ENCODE measurements around the gene PLEKHD1.

GRCh38 chr14:69500096-69500495 is 15.6 kb downstream of the PLEKHD1 start:
- no peak for TF ChIP-seq REST (IDR thresholded peaks at IDR 0.05; ENCODE audit: low read depth)
- TF ChIP-seq YY1 (IDR thresholded peaks at IDR 0.05; ENCODE audit: low read depth), result no peak
- no peak for TF ChIP-seq CEBPB (IDR thresholded peaks at IDR 0.05)
- TF ChIP-seq USF1 (IDR thresholded peaks at IDR 0.05), result no peak
- no peak for TF ChIP-seq FOXM1 (IDR thresholded peaks at IDR 0.05; ENCODE audit: borderline replicate concordance, low read depth)
- TF ChIP-seq TAF1 (IDR thresholded peaks at IDR 0.05; ENCODE audit: low read depth), result no peak
- no peak for TF ChIP-seq NFIC (IDR thresholded peaks at IDR 0.05)
- TF ChIP-seq RAD21 (IDR thresholded peaks at IDR 0.05; ENCODE audit: low read depth), result no peak
- no peak for TF ChIP-seq TCF12 (IDR thresholded peaks at IDR 0.05; ENCODE audit: low read depth)
